Inflammatory macrophage (primary cell): ENCODE data around the gene PPP6R3.
"Not testable (repeated sequence)": the region's sequence is repeated elsewhere in the genome, so short reads cannot be mapped to it uniquely, and the experiment has no call there.

ENCODE experiments used
- DNase-seq, 2 donors: peaks; one replicate each; pipeline ENCODE4 v3.0.0-alpha.2; 2020 to 2022
- total RNA-seq, 18 experiments: gene quantifications; one replicate each; lab custom pipeline; 2026; ENCODE audit warnings: mixed read lengths in 6 of 18, inconsistent platforms in 2 of 18; lab: John Stamatoyannopoulos, UW

The PPP6R3 gene
- total RNA-seq = 136 to 251 (median 186) reads per million in 18 experiments

- DNase-seq = no peak
Observed at GRCh38 chr11:68460741-68461574, at the start of gene PPP6R3. Gene PPP6R3 (plus strand): TSS chr11:68460752. CDS start chr11:68537665, 76,913 bp downstream.

GRCh38 chr11:68411501-68411991 lies 49.0 kb upstream of the PPP6R3 start:
- DNase-seq = no peak

GRCh38 chr11:68412593-68413475 lies 47.7 kb upstream of the PPP6R3 start:
- no peak for DNase-seq

GRCh38 chr11:68413591-68413999 lies 47.0 kb upstream of the PPP6R3 start:
- no peak for DNase-seq

- no peak for DNase-seq
Observed at GRCh38 chr11:68414496-68415221, 45.9 kb upstream of the PPP6R3 start.

- no peak for DNase-seq
Observed at GRCh38 chr11:68416070-68416578, 44.4 kb upstream of the PPP6R3 start.

- DNase-seq = no peak
Observed at GRCh38 chr11:68418648-68419047, 41.9 kb upstream of the PPP6R3 start.

- DNase-seq = no peak
Observed at GRCh38 chr11:68420171-68420570, 40.4 kb upstream of the PPP6R3 start.

GRCh38 chr11:68423481-68423880 lies 37.1 kb upstream of the PPP6R3 start:
- DNase-seq = no peak

- no peak for DNase-seq
Observed at GRCh38 chr11:68424101-68424632, 36.4 kb upstream of the PPP6R3 start.

- no peak for DNase-seq
Observed at GRCh38 chr11:68424981-68425865, 35.3 kb upstream of the PPP6R3 start.

GRCh38 chr11:68425866-68426380 lies 34.6 kb upstream of the PPP6R3 start:
- no peak for DNase-seq

- DNase-seq = no peak
Observed at GRCh38 chr11:68429661-68430060, 30.9 kb upstream of the PPP6R3 start.

GRCh38 chr11:68430384-68430783 lies 30.2 kb upstream of the PPP6R3 start:
- no peak for DNase-seq

- DNase-seq = no peak
Observed at GRCh38 chr11:68430801-68431200, 29.8 kb upstream of the PPP6R3 start.

GRCh38 chr11:68431984-68432645 lies 28.4 kb upstream of the PPP6R3 start:
- DNase-seq = no peak

GRCh38 chr11:68432874-68433273 lies 27.7 kb upstream of the PPP6R3 start:
- no peak for DNase-seq

- DNase-seq = no peak
Observed at GRCh38 chr11:68433541-68433940, 27.0 kb upstream of the PPP6R3 start.

- DNase-seq = not testable (repeated sequence)
Observed at GRCh38 chr11:68434159-68434558, 26.4 kb upstream of the PPP6R3 start.
